H1 (cell line): Measurements from ENCODE around the gene METRNL. TPM values are rescaled to one million over a fixed set of nuclear protein-coding genes. Genes with fewer than 3 reads are reported as not detected.

Source experiments
- CTCF ChIA-PET: fragments of 300-600 bp; sonication (Branson Sonifier 250); formaldehyde crosslinking; loops from one replicate; lab custom pipeline; 2021; ENCODE audit not compliant: partially characterized antibody; lab: Charles Lee
- POLR2A ChIA-PET: fragments of 300-600 bp; sonication (Branson Sonifier 250); formaldehyde crosslinking; loops from one replicate; lab custom pipeline; 2021; ENCODE audit warnings: inconsistent platforms; ENCODE audit not compliant: partially characterized antibody; lab: Charles Lee
- DNase-seq, 2 experiments: peaks; one replicate each; pipeline versions ENCODE4 v3.0.0 to v3.0.0-alpha.2; 2010 to 2022; ENCODE audit warnings: low spot score in 2 of 2, low read depth in 1 of 2, mixed read lengths in 1 of 2
- FAIRE-seq: peaks from 2 replicates; lab custom pipeline; 2011; peaks lifted over from hg19 to GRCh38; lab: Jason Lieb, UNC
- H2AFZ ChIP-seq: 2 replicates; pipeline ENCODE4 v1.8.1; 2012; ENCODE audit warnings: low read length, inconsistent platforms
- H2AK5ac ChIP-seq: 2 replicates; pipeline ENCODE4 v1.6.1; 2013; ENCODE audit warnings: low read depth, low read length
- H2BK120ac ChIP-seq: replicated peaks from 2 replicates; pipeline ENCODE3; 2013; ENCODE audit warnings: low read depth, low read length, inconsistent platforms
- H2BK12ac ChIP-seq: 2 replicates; pipeline ENCODE4 v1.6.1; 2013; ENCODE audit warnings: low read depth, low read length
- H2BK15ac ChIP-seq: 2 replicates; pipeline ENCODE4 v1.6.1; 2013; ENCODE audit warnings: low read length
- H2BK20ac ChIP-seq: 2 replicates; pipeline ENCODE4 v1.6.1; 2013; ENCODE audit warnings: low read length
- H2BK5ac ChIP-seq: 2 replicates; pipeline ENCODE4 v1.6.1; 2013; ENCODE audit warnings: low read depth, low read length
- H3K14ac ChIP-seq: 2 replicates; pipeline ENCODE4 v1.6.1; 2013; ENCODE audit warnings: inconsistent platforms; ENCODE audit not compliant: insufficient read length
- H3K18ac ChIP-seq: 2 replicates; pipeline ENCODE4 v1.6.1; 2013; ENCODE audit warnings: low read length; ENCODE audit errors: extremely low read depth
- H3K23ac ChIP-seq: 2 replicates; pipeline ENCODE4 v1.6.1; 2013; ENCODE audit warnings: inconsistent platforms; ENCODE audit not compliant: insufficient read length
- H3K23me2 ChIP-seq: 2 replicates; pipeline ENCODE4 v1.6.1; 2013; ENCODE audit warnings: low read depth, low read length
- H3K27ac ChIP-seq: 2 replicates; pipeline ENCODE4 v1.6.1; 2011; ENCODE audit warnings: low read depth, low read length, inconsistent platforms
- H3K27me3 ChIP-seq, 4 experiments: replicated peaks in 1 of 4; 1 replicate in 1 of 4; 2 replicates in 3 of 4; pipeline versions ENCODE4 v1.6.1 to v1.8.1; 2011 to 2013; ENCODE audit warnings: low read length in 3 of 4, mild to moderate bottlenecking in 3 of 4, inconsistent platforms in 2 of 4, mixed read lengths in 2 of 4, moderate library complexity in 1 of 4; ENCODE audit not compliant: control insufficient read depth in 3 of 4, insufficient read depth in 3 of 4; ENCODE audit errors: extremely low read depth in 1 of 4
- H3K36me3 ChIP-seq, 4 experiments: 2 replicates each; pipeline versions ENCODE4 v1.6.1 to v1.8.1; 2011 to 2013; ENCODE audit warnings: mild to moderate bottlenecking in 4 of 4, low read length in 3 of 4, moderate library complexity in 2 of 4, control low read depth in 1 of 4, inconsistent platforms in 1 of 4; ENCODE audit not compliant: insufficient read depth in 4 of 4, control insufficient read depth in 2 of 4
- H3K4ac ChIP-seq: replicated peaks from 2 replicates; pipeline ENCODE3; 2013; ENCODE audit warnings: low read length, low read depth, mixed read lengths, inconsistent platforms; ENCODE audit not compliant: insufficient read length
- H3K4me1 ChIP-seq, 4 experiments: replicated peaks in 1 of 4; 1 replicate in 1 of 4; 2 replicates in 3 of 4; pipeline versions ENCODE4 v1.6.1 to v1.8.1; 2011 to 2013; ENCODE audit warnings: low read length in 3 of 4, inconsistent platforms in 2 of 4, mixed read lengths in 1 of 4; ENCODE audit not compliant: insufficient read depth in 4 of 4, control insufficient read depth in 3 of 4
- H3K4me2 ChIP-seq, 2 experiments: 2 replicates each; pipeline versions ENCODE4 v1.6.1 to v1.8.1; 2011 to 2013; ENCODE audit warnings: low read depth in 2 of 2, low read length in 2 of 2, control low read depth in 1 of 2, inconsistent platforms in 1 of 2, mild to moderate bottlenecking in 1 of 2; ENCODE audit not compliant: insufficient read depth in 1 of 2
- H3K4me3 ChIP-seq, 4 experiments: fragments of 200-600, 300-600 bp in 1 of 4; sonication (generic), shearing (Covaris generic), sonication (Bioruptor Twin) in 1 of 4; 2 replicates each; pipeline versions ENCODE4 v1.5.1 to v1.8.1; 2011 to 2016; ENCODE audit warnings: low read length in 4 of 4, low read depth in 3 of 4, control low read depth in 2 of 4, inconsistent platforms in 2 of 4, mild to moderate bottlenecking in 2 of 4, mixed read lengths in 1 of 4, moderate library complexity in 1 of 4; ENCODE audit not compliant: insufficient read depth in 2 of 4; ENCODE audit errors: extremely low read depth in 1 of 4
- H3K56ac ChIP-seq: replicated peaks from 2 replicates; pipeline ENCODE3; 2013; ENCODE audit warnings: low read depth, mild to moderate bottlenecking, mixed read lengths, low read length, inconsistent platforms; ENCODE audit not compliant: insufficient read length
- H3K79me1 ChIP-seq: 2 replicates; pipeline ENCODE4 v1.6.1; 2013; ENCODE audit warnings: low read depth, low read length, control low read depth
- H3K79me2 ChIP-seq, 2 experiments: 2 replicates each; pipeline versions ENCODE4 v1.6.1 to v1.8.1; 2012 to 2013; ENCODE audit warnings: low read length in 2 of 2, mild to moderate bottlenecking in 2 of 2, inconsistent platforms in 1 of 2; ENCODE audit not compliant: insufficient read depth in 2 of 2, control insufficient read depth in 1 of 2
- H3K9ac ChIP-seq, 4 experiments: replicated peaks in 1 of 4; 1 replicate in 1 of 4; 2 replicates in 3 of 4; pipeline versions ENCODE4 v1.6.1 to v1.8.1; 2011 to 2013; ENCODE audit warnings: low read depth in 3 of 4, low read length in 3 of 4, control low read depth in 2 of 4, mild to moderate bottlenecking in 2 of 4, moderate library complexity in 2 of 4, inconsistent platforms in 1 of 4; ENCODE audit errors: extremely low read depth in 1 of 4
- H3K9me3 ChIP-seq, 2 experiments: 2 replicates each; pipeline versions ENCODE4 v1.6.1 to v1.8.1; 2012 to 2013; ENCODE audit warnings: mild to moderate bottlenecking in 2 of 2, moderate library complexity in 2 of 2, control low read depth in 1 of 2, inconsistent platforms in 1 of 2, low read depth in 1 of 2, low read length in 1 of 2, mixed read lengths in 1 of 2; ENCODE audit not compliant: insufficient read depth in 2 of 2
- H4K20me1 ChIP-seq, 2 experiments: replicated peaks in 1 of 2; 2 replicates each; pipeline versions ENCODE3 to v1.8.1; 2011 to 2013; ENCODE audit warnings: inconsistent platforms in 2 of 2, low read length in 2 of 2, mild to moderate bottlenecking in 1 of 2; ENCODE audit not compliant: insufficient read depth in 2 of 2, control insufficient read depth in 1 of 2
- H4K5ac ChIP-seq: 2 replicates; pipeline ENCODE4 v1.6.1; 2013; ENCODE audit warnings: low read length, low read depth, mixed read lengths, inconsistent platforms; ENCODE audit not compliant: insufficient read length
- H4K8ac ChIP-seq: 2 replicates; pipeline ENCODE4 v1.8.0; 2013; ENCODE audit warnings: mild to moderate bottlenecking, moderate library complexity, low read length, inconsistent platforms; ENCODE audit not compliant: insufficient read depth; ENCODE audit errors: extremely low read depth
- H4K91ac ChIP-seq: replicated peaks from 2 replicates; pipeline ENCODE3; 2013; ENCODE audit warnings: low read length, mixed read lengths, inconsistent platforms; ENCODE audit not compliant: insufficient read length
- E2F6 ChIP-seq: IDR thresholded peaks from 2 replicates; pipeline ENCODE4 v1.6.1; 2012; ENCODE audit warnings: inconsistent platforms
- EP300 ChIP-seq, 2 experiments: IDR thresholded peaks; 1 replicate in 1 of 2; 2 replicates in 1 of 2; pipeline ENCODE4 v1.6.1; 2011 to 2012; ENCODE audit warnings: low read depth in 2 of 2, low read length in 2 of 2, mild to moderate bottlenecking in 2 of 2, borderline replicate concordance in 1 of 2, inconsistent platforms in 1 of 2, moderate library complexity in 1 of 2
- RBBP5 ChIP-seq: IDR thresholded peaks from 2 replicates; pipeline ENCODE4 v1.7.1; 2012; ENCODE audit warnings: low read depth, mild to moderate bottlenecking, inconsistent platforms, low read length, moderate library complexity, borderline replicate concordance
- TAF1 ChIP-seq: IDR thresholded peaks from 2 replicates; pipeline ENCODE4 v1.6.1; 2011; ENCODE audit warnings: mild to moderate bottlenecking, low read depth, low read length
- WGBS, 2 experiments: shearing (Covaris generic) in 1 of 2; methylation state at CpG; one replicate each; pipeline versions ENCODE4 v1.1.6 to v1.1.7; 2013 to 2015; ENCODE audit warnings: low lambda C conversion rate in 2 of 2, mixed read lengths in 2 of 2, inconsistent platforms in 1 of 2, low coverage in 1 of 2, missing lambda C conversion rate in 1 of 2; ENCODE audit not compliant: insufficient replicate concordance in 2 of 2, insufficient coverage in 1 of 2, insufficient read length in 1 of 2; ENCODE audit errors: extremely low coverage in 1 of 2, missing lambda C conversion rate in 1 of 2; 5-methylcytosine and 5-hydroxymethylcytosine counted together
- polyA plus RNA-seq, 7 experiments: library from polyadenylated mRNA; depleted of rRNA in 3 of 7; stranded (reverse) in 5 of 7; unstranded in 2 of 7; fragments of >200 nt in 5 of 7; fragments of 200-250 nt in 2 of 7; gene quantifications; 1 replicate in 5 of 7; 2 replicates in 1 of 7; 4 replicates in 1 of 7; pipeline versions ENCODE4 v1.2.1 to v1.2.3, GENCODE V29; 2011 to 2013; ENCODE audit warnings: missing spikeins in 2 of 7, mixed read lengths in 2 of 7
- total RNA-seq: library from RNA; stranded (reverse); fragmentation: NEBNext Ultra II Directional; extraction: Animal tissue kit (Norgen Biotek cat#: 25700); gene quantifications from 2 replicates; pipeline ENCODE4 v1.2.1, GENCODE V29; 2021

The METRNL gene
- total and polyA plus RNA-seq, 2 of the 8 experiments (the other 6 are each of a cell fraction or from before 2014, with no cell fraction given): 13.9 to 14.2 TPM

GRCh38 chr17:83085103-83085502 lies 5.7 kb downstream of the METRNL start:
- no peak overlapping the region for H4K5ac ChIP-seq
- no peak overlapping the region for H3K27ac ChIP-seq
- DNase-seq: no peak
- POLR2A ChIA-PET: interaction anchor here (0.6 to 2.4 kb wide), 4 partner anchors 8 to 21 kb away, joined by 3 to 7 read pairs (median 5); no protein-coding TSS in a partner anchor
- H4K8ac ChIP-seq: peak overlapping the region; percentile 11; the same call in 1 of the 2 replicates
- no peak overlapping the region for H2AFZ ChIP-seq
- H3K18ac ChIP-seq: no peak overlapping the region
- H3K23me2 ChIP-seq: no peaks in the 10 kb centered on the region; the same call in 1 of the 2 replicates
- H3K4ac ChIP-seq: no peak overlapping the region
- H3K4me2 ChIP-seq: no peak overlapping the region
- peak overlapping the region; percentile 48; the same call in 1 of the 2 replicates for H2AK5ac ChIP-seq
- no peak overlapping the region for H3K23ac ChIP-seq
- peaks cover 0 to 19% (median 12%) of the 10 kb centered on the region in 4 experiments; a peak in 5 of 7 replicates for H3K27me3 ChIP-seq
- H4K91ac ChIP-seq: no peak overlapping the region
- peaks cover 10% of the 10 kb centered on the region; the same call in 1 of the 2 replicates for H3K79me1 ChIP-seq
- H3K4me1 ChIP-seq: peaks cover 7 to 46% (median 22%) of the 10 kb centered on the region in 4 experiments
- WGBS, 2 experiments: 89% methylated on average over 21 of the region's 22 CpGs; no CpG with 5 or more reads in 1 of the 2 experiments
- no peak overlapping the region for H2BK20ac ChIP-seq
- H2BK15ac ChIP-seq: peak overlapping the region; percentile 72; the same call in 1 of the 2 replicates
- H2BK5ac ChIP-seq: peak overlapping the region; percentile 40; the same call in 1 of the 2 replicates
- TF ChIP-seq E2F6 (no peak), EP300 (IDR thresholded peaks at IDR 0.05; ENCODE audit: borderline replicate concordance in 1 of 2, low read depth in 2 of 2, low read length in 2 of 2) (no peak), RBBP5 (no peak), TAF1 (no peak)
- TF ChIP-seq, all 59 proteins: peak for 0
- no peaks in the 10 kb centered on the region for H3K9me3 ChIP-seq
- no peak overlapping the region for H3K4me3 ChIP-seq
- no peak overlapping the region for H2BK12ac ChIP-seq
- H3K79me2 ChIP-seq: peaks cover 0 to 29% of the 10 kb centered on the region in 2 experiments; a peak in 2 of 4 replicates
- peaks cover 11 to 17% of the 10 kb centered on the region in 2 experiments for H4K20me1 ChIP-seq
- H2BK120ac ChIP-seq: no peak overlapping the region
- H3K14ac ChIP-seq: no peak overlapping the region
- H3K36me3 ChIP-seq: no peaks in the 10 kb centered on the region
- H3K56ac ChIP-seq: no peak overlapping the region
- CTCF ChIA-PET: interaction anchor here (1.2 kb wide), 1 partner anchor 122 kb away, joined by 3 read pairs; no protein-coding TSS in a partner anchor
- no peak for FAIRE-seq
- no peak overlapping the region for H3K9ac ChIP-seq
